KMS-11 (cell line): ENCODE measurements around the gene CCL8.
A peak's percentile ranks its signal among the peaks of the same experiment; 100 is the strongest.

Experiments
- H2AFZ ChIP-seq: fragments of 200-600 bp; sonication (generic); 2 replicates; pipeline ENCODE4 v1.6.1; 2016; ENCODE audit warnings: antibody characterized with exemption, mixed run types, low read depth
- H3K27ac ChIP-seq: fragments of 200-600 bp; sonication (generic); 2 replicates; pipeline ENCODE4 v1.6.1; 2016; ENCODE audit warnings: mild to moderate bottlenecking, mixed run types
- H3K27me3 ChIP-seq: fragments of 200-600 bp; sonication (generic); 2 replicates; pipeline ENCODE4 v1.6.1; 2017; ENCODE audit warnings: mild to moderate bottlenecking, low read depth, mixed run types, moderate library complexity; ENCODE audit not compliant: insufficient read depth
- H3K36me3 ChIP-seq: fragments of 200-600 bp; sonication (generic); 2 replicates; pipeline ENCODE4 v1.6.1; 2017; ENCODE audit warnings: mild to moderate bottlenecking, mixed run types; ENCODE audit not compliant: insufficient read depth
- H3K4me1 ChIP-seq: fragments of 200-600 bp; sonication (generic); 2 replicates; pipeline ENCODE4 v1.6.1; 2016; ENCODE audit warnings: mild to moderate bottlenecking, low read depth, mixed run types; ENCODE audit not compliant: poor library complexity, severe bottlenecking
- H3K4me2 ChIP-seq: fragments of 200-600 bp; sonication (generic); 2 replicates; pipeline ENCODE4 v1.7.0; 2016; ENCODE audit warnings: mild to moderate bottlenecking, mixed run types
- H3K4me3 ChIP-seq: fragments of 200-600 bp; sonication (generic); IDR thresholded peaks from 2 replicates; pipeline ENCODE4 v1.6.1; 2017; ENCODE audit warnings: low read depth, low read length, mixed read lengths; ENCODE audit not compliant: insufficient read depth
- H3K79me2 ChIP-seq: fragments of 200-600 bp; sonication (generic); 2 replicates; pipeline ENCODE4 v1.6.1; 2016; ENCODE audit warnings: low read depth, mixed run types; ENCODE audit not compliant: insufficient read depth
- H3K9ac ChIP-seq: fragments of 200-600 bp; sonication (generic); 2 replicates; pipeline ENCODE4 v1.6.1; 2016; ENCODE audit warnings: mild to moderate bottlenecking, mixed run types
- H4K20me1 ChIP-seq: fragments of 200-600 bp; sonication (generic); 2 replicates; pipeline ENCODE4 v1.6.1; 2016; ENCODE audit warnings: mild to moderate bottlenecking, mixed run types; ENCODE audit not compliant: insufficient read depth
- TF ChIP-seq, protein P1 (sequence below): fragments of 200-600 bp; sonication (generic); conservative IDR thresholded peaks from 2 replicates; pipeline ENCODE4 v1.6.1; 2017; ENCODE audit warnings: low read depth, mild to moderate bottlenecking, antibody characterized with exemption, low read length, moderate library complexity, mixed read lengths

The CCL8 gene

DNA sequence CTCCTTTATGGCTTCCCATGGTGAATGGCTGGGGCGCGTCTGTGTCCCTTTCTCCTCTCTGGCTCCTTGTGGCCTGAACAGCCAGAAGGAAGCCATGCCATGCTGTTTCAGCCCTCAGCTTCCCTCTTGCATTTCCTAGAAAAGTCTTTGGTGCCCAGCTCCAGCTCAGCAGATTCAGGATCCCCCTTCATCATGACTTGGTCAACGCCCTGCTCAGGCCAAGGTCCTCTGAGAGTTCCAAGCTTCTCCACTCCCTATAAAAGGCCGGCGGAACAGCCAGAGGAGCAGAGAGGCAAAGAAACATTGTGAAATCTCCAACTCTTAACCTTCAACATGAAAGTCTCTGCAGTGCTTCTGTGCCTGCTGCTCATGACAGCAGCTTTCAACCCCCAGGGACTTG lies 37.0 kb downstream of the CCL8 start, which contains the start of gene CCL13:
Gene CCL13, plus strand, starts transcription at position 287 of the 400 bp plus-strand sequence. Its CDS starts 47 bp downstream, at position 334.
- TF ChIP-seq, protein P1, sequence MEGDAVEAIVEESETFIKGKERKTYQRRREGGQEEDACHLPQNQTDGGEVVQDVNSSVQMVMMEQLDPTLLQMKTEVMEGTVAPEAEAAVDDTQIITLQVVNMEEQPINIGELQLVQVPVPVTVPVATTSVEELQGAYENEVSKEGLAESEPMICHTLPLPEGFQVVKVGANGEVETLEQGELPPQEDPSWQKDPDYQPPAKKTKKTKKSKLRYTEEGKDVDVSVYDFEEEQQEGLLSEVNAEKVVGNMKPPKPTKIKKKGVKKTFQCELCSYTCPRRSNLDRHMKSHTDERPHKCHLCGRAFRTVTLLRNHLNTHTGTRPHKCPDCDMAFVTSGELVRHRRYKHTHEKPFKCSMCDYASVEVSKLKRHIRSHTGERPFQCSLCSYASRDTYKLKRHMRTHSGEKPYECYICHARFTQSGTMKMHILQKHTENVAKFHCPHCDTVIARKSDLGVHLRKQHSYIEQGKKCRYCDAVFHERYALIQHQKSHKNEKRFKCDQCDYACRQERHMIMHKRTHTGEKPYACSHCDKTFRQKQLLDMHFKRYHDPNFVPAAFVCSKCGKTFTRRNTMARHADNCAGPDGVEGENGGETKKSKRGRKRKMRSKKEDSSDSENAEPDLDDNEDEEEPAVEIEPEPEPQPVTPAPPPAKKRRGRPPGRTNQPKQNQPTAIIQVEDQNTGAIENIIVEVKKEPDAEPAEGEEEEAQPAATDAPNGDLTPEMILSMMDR: no peak

DNA sequence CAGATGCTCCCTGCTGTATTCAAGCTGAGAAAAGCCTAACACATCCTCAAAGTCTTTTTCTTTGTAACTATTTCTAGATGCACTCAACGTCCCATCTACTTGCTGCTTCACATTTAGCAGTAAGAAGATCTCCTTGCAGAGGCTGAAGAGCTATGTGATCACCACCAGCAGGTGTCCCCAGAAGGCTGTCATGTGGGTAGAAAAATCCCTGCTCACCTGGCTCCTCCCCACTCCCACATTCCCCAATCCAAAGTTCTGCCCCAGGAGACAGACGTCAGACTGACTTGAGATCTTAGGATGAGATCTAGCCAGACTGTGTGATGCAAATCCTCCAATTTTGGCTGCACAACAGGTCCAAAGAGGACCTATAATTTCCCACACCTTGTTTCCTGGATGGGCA lies 38.2 kb downstream of the CCL8 start:
- Histone ChIP-seq H3K27ac (no peak overlapping the region), H3K79me2 (no peaks in the 10 kb centered on the region), H3K4me3 (no peak overlapping the region), H4K20me1 (no peaks in the 10 kb centered on the region), H3K9ac (no peak overlapping the region), H3K36me3 (no peaks in the 10 kb centered on the region), H2AFZ (no peak overlapping the region), H3K27me3 (no peaks in the 10 kb centered on the region), H3K4me2 (no peak overlapping the region), H3K4me1 (peaks cover 29% of the 10 kb centered on the region)
- TF ChIP-seq, protein P1: no peak; the same call in 1 of the 2 replicates

More for the DNA sequence above, 37.0 kb downstream of the CCL8 start, which contains the start of gene CCL13:
- Histone ChIP-seq H3K4me2 (no peak within 1 kb of the TSS), H2AFZ (no peak within 1 kb of the TSS), H3K36me3 (no peaks in the 10 kb centered on the region), H3K27ac (no peak within 1 kb of the TSS), H3K4me3 (no peak within 1 kb of the TSS), H4K20me1 (no peaks in the 10 kb centered on the region), H3K9ac (no peak within 1 kb of the TSS), H3K79me2 (no peaks in the 10 kb centered on the region), H3K4me1 (peaks cover 17% of the 10 kb centered on the region), H3K27me3 (no peaks in the 10 kb centered on the region)

DNA sequence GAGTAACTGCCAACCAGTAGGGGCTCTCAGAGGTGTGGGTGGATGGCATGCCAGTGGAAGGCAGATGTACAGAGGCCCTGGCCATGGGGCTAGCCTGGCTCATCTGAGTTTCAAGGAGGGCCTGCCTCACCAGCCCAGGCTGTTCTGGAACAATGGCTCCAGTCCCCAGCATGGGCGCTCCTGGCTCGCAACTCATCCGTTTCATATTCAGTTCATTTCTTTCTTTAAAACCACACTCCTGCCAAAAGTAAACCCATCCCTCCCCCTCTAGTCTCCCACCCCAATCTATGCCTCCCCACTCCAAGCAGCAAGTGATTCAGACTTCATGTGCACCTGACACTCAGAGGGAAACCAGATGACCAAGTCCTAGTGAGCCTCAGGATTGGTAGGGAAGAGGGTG lies 39.4 kb downstream of the CCL8 start:
- no peak overlapping the region for H2AFZ ChIP-seq
- no peak overlapping the region for H3K27ac ChIP-seq
- no peak overlapping the region for H3K9ac ChIP-seq
- H3K79me2 ChIP-seq: no peaks in the 10 kb centered on the region
- peaks cover 41% of the 10 kb centered on the region for H3K4me1 ChIP-seq
- H3K36me3 ChIP-seq: no peaks in the 10 kb centered on the region
- TF ChIP-seq, protein P1: no peak
- no peaks in the 10 kb centered on the region for H4K20me1 ChIP-seq
- no peaks in the 10 kb centered on the region for H3K27me3 ChIP-seq
- no peak overlapping the region for H3K4me2 ChIP-seq
- no peak overlapping the region for H3K4me3 ChIP-seq

DNA sequence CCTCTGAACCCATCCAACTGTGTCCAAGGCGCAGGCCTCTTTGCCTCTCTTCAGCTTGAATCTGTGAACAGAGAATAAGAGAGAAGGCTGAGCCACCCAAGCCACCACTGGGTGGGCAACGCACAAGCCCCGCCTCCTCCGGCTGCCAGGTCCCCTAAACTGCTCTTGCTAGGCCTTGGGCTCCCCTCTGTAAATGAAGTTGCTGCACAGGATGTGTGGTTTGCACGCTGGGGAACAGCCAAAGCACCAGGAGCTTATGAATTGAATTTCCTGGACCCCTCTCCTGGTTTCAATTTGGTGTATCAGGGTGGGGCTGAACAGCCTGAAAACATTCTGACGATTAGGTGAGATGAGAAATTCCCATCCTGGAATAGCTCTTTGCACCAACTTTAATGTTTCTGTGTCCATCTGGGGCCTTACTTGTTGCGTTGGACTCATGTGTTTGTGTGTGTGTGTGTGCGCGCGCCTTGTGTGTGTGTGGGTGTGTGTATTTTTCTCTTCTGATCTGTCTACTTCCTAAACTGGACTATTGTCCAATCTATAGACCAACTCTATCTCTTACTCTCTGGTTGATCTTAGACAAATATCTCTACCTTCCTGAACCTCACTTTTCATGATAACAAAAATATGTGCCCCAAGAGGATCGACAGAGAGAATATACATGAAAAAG lies 41.5 kb downstream of the CCL8 start:
- H3K4me1 ChIP-seq: peaks cover 62% of the 10 kb centered on the region
- no peaks in the 10 kb centered on the region for H3K79me2 ChIP-seq
- H3K4me2 ChIP-seq: peak overlapping the region; percentile 17; the same call in 1 of the 2 replicates
- H3K36me3 ChIP-seq: no peaks in the 10 kb centered on the region
- H4K20me1 ChIP-seq: no peaks in the 10 kb centered on the region
- H2AFZ ChIP-seq: no peak overlapping the region
- H3K27me3 ChIP-seq: no peaks in the 10 kb centered on the region
- no peak overlapping the region for H3K27ac ChIP-seq
- TF ChIP-seq, protein P1: no peak
- H3K9ac ChIP-seq: no peak overlapping the region
- no peak overlapping the region for H3K4me3 ChIP-seq
